Neural cell (in vitro differentiated cells): ENCODE measurements around the gene LY6G6D. TPM values are rescaled to one million over a fixed set of nuclear protein-coding genes. Genes with fewer than 3 reads are reported as not detected.

ENCODE experiments used
- H2AFZ ChIP-seq: fragments of 200-600, 300-800 bp; sonication (generic), shearing (Covaris generic); 2 replicates; pipeline ENCODE4 v1.6.0; 2014; ENCODE audit warnings: low read depth, mild to moderate bottlenecking, antibody characterized with exemption, low read length, moderate library complexity
- H3F3A ChIP-seq: fragments of 200-600 bp; shearing (Covaris generic); 2 replicates; pipeline ENCODE4 v1.6.1; 2016; ENCODE audit warnings: mild to moderate bottlenecking, moderate library complexity, mixed read lengths, antibody characterized with exemption, low read length; ENCODE audit not compliant: insufficient read depth, poor library complexity, severe bottlenecking
- H3K27ac ChIP-seq: fragments of 200-600, 300-800 bp; sonication (generic), shearing (Covaris generic); 2 replicates; pipeline ENCODE4 v1.5.1; 2014; ENCODE audit warnings: mild to moderate bottlenecking, low read length, moderate library complexity
- H3K27me3 ChIP-seq: fragments of 300-800, 200-600 bp; sonication (generic), shearing (Covaris generic); 2 replicates; pipeline ENCODE4 v1.6.0; 2014; ENCODE audit warnings: mild to moderate bottlenecking, low read depth, low read length, moderate library complexity; ENCODE audit not compliant: insufficient read depth
- H3K36me3 ChIP-seq: fragments of 300-800, 200-600 bp; sonication (generic), shearing (Covaris generic); 2 replicates; pipeline ENCODE4 v1.5.1; 2014; ENCODE audit warnings: mild to moderate bottlenecking, antibody characterized with exemption, low read length, moderate library complexity; ENCODE audit not compliant: insufficient read depth
- H3K4me2 ChIP-seq: fragments of 300-800, 200-600 bp; sonication (generic), shearing (Covaris generic); 2 replicates; pipeline ENCODE4 v1.6.0; 2014; ENCODE audit warnings: mild to moderate bottlenecking, low read length
- H3K4me3 ChIP-seq: fragments of 300-800, 200-600 bp; sonication (generic), shearing (Covaris generic); 2 replicates; pipeline ENCODE4 v1.5.1; 2014; ENCODE audit warnings: mild to moderate bottlenecking, low read length, moderate library complexity
- H3K79me2 ChIP-seq: fragments of 200-600 bp; shearing (Covaris generic); replicated peaks from 2 replicates; pipeline ENCODE4 v1.6.0; 2014; ENCODE audit warnings: mild to moderate bottlenecking, low read length, moderate library complexity; ENCODE audit not compliant: insufficient read depth
- H3K9ac ChIP-seq: fragments of 300-800, 200-600 bp; sonication (generic), shearing (Covaris generic); 2 replicates; pipeline ENCODE4 v1.6.1; 2016; ENCODE audit warnings: mild to moderate bottlenecking, low read length, mixed read lengths
- H3K9me2 ChIP-seq: fragments of 200-600 bp; shearing (Covaris generic); 2 replicates; pipeline ENCODE4 v1.6.1; 2016; ENCODE audit warnings: mild to moderate bottlenecking, low read length, mixed read lengths; ENCODE audit not compliant: insufficient read depth
- H3K9me3 ChIP-seq: fragments of 200-600, 300-800 bp; sonication (generic), shearing (Covaris generic); 2 replicates; pipeline ENCODE4 v1.6.1; 2016; ENCODE audit warnings: mild to moderate bottlenecking, mixed run types, low read length, moderate library complexity, mixed read lengths
- H4K20me1 ChIP-seq: fragments of 200-600 bp; shearing (Covaris generic); 2 replicates; pipeline ENCODE4 v1.6.1; 2016; ENCODE audit warnings: mild to moderate bottlenecking, mixed run types; ENCODE audit not compliant: insufficient read depth
- EP300 ChIP-seq: fragments of 450-650 bp; conservative IDR thresholded peaks from 2 replicates; pipeline ENCODE4 v1.6.1; 2014; ENCODE audit warnings: antibody characterized with exemption, mild to moderate bottlenecking, moderate library complexity; ENCODE audit not compliant: poor library complexity, severe bottlenecking
- EZH2 ChIP-seq: fragments of 200-600, 300-800 bp; shearing (Covaris generic), sonication (generic); IDR thresholded peaks from 2 replicates; pipeline ENCODE4 v1.6.1; 2014; ENCODE audit warnings: antibody characterized with exemption, low read length, borderline replicate concordance, mild to moderate bottlenecking; ENCODE audit not compliant: insufficient read depth, poor library complexity, severe bottlenecking
- MXI1 ChIP-seq: fragments of 450-650 bp; conservative IDR thresholded peaks from 2 replicates; pipeline ENCODE4 v1.6.1; 2014; ENCODE audit warnings: antibody characterized with exemption, mild to moderate bottlenecking; ENCODE audit not compliant: poor library complexity, severe bottlenecking
- POLR2AphosphoS5 ChIP-seq: IDR thresholded peaks from 2 replicates; pipeline ENCODE4 v1.6.1; 2012
- RAD21 ChIP-seq: fragments of 450-650 bp; conservative IDR thresholded peaks from 2 replicates; pipeline ENCODE4 v1.6.1; 2014; ENCODE audit warnings: antibody characterized with exemption, mild to moderate bottlenecking, moderate library complexity
- SMC3 ChIP-seq: fragments of 450-650 bp; conservative IDR thresholded peaks from 2 replicates; pipeline ENCODE4 v1.6.1; 2014; ENCODE audit warnings: antibody characterized with exemption, mild to moderate bottlenecking, moderate library complexity; ENCODE audit not compliant: poor library complexity
- TAF1 ChIP-seq: IDR thresholded peaks from 2 replicates; pipeline ENCODE4 v1.6.1; 2012; ENCODE audit warnings: low read depth
- polyA plus RNA-seq: library from polyadenylated mRNA; depleted of rRNA; stranded (reverse); fragments of >200 nt; gene quantifications from 2 replicates; pipeline ENCODE4 v1.2.3, GENCODE V29; 2014
- TF ChIP-seq, protein P1 (sequence below): IDR thresholded peaks from 2 replicates; pipeline ENCODE4 v1.6.1; 2012; ENCODE audit warnings: borderline replicate concordance
- TF ChIP-seq, protein P2 (sequence below): fragments of 450-650 bp; IDR thresholded peaks from 2 replicates; pipeline ENCODE4 v1.5.1; 2014; ENCODE audit warnings: antibody characterized with exemption, mild to moderate bottlenecking, moderate library complexity; ENCODE audit not compliant: poor library complexity, severe bottlenecking

The LY6G6D gene
- polyA plus RNA-seq, 1 donor from 2014 or later = not detected

DNA sequence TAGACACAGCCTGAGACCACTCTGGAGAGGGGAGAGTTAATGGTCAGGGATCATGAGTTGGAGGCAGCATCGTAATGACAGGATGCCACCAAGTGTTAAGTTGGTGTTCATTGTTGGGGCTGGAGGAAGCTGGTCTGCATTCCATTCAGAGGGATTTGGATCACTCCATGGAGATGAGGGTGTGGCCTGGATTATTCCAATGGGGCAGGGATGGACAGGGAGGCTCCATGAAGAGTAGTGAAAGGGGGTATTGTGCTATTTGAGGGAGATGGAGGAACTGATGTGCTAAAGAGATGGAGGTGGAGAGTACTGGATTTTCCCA, 48.4 kb downstream of the LY6G6D start:
- Histone ChIP-seq H3K9me3 (no peaks in the 10 kb centered on the region), H4K20me1 (no peaks in the 10 kb centered on the region), H3F3A (no peaks in the 10 kb centered on the region), H2AFZ (no peak overlapping the region), H3K27me3 (no peaks in the 10 kb centered on the region), H3K4me3 (no peak overlapping the region), H3K9ac (no peak overlapping the region), H3K79me2 (no peaks in the 10 kb centered on the region), H3K9me2 (no peaks in the 10 kb centered on the region), H3K27ac (no peak overlapping the region), H3K4me2 (no peak overlapping the region), H3K36me3 (no peaks in the 10 kb centered on the region)
- TF ChIP-seq, protein P1, sequence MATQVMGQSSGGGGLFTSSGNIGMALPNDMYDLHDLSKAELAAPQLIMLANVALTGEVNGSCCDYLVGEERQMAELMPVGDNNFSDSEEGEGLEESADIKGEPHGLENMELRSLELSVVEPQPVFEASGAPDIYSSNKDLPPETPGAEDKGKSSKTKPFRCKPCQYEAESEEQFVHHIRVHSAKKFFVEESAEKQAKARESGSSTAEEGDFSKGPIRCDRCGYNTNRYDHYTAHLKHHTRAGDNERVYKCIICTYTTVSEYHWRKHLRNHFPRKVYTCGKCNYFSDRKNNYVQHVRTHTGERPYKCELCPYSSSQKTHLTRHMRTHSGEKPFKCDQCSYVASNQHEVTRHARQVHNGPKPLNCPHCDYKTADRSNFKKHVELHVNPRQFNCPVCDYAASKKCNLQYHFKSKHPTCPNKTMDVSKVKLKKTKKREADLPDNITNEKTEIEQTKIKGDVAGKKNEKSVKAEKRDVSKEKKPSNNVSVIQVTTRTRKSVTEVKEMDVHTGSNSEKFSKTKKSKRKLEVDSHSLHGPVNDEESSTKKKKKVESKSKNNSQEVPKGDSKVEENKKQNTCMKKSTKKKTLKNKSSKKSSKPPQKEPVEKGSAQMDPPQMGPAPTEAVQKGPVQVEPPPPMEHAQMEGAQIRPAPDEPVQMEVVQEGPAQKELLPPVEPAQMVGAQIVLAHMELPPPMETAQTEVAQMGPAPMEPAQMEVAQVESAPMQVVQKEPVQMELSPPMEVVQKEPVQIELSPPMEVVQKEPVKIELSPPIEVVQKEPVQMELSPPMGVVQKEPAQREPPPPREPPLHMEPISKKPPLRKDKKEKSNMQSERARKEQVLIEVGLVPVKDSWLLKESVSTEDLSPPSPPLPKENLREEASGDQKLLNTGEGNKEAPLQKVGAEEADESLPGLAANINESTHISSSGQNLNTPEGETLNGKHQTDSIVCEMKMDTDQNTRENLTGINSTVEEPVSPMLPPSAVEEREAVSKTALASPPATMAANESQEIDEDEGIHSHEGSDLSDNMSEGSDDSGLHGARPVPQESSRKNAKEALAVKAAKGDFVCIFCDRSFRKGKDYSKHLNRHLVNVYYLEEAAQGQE = no peak
- TF ChIP-seq SMC3 (no peak), POLR2AphosphoS5 (no peak), MXI1 (no peak), EZH2 (no peak), RAD21 (no peak), TAF1 (no peak), EP300 (no peak)
- TF ChIP-seq, protein P2, sequence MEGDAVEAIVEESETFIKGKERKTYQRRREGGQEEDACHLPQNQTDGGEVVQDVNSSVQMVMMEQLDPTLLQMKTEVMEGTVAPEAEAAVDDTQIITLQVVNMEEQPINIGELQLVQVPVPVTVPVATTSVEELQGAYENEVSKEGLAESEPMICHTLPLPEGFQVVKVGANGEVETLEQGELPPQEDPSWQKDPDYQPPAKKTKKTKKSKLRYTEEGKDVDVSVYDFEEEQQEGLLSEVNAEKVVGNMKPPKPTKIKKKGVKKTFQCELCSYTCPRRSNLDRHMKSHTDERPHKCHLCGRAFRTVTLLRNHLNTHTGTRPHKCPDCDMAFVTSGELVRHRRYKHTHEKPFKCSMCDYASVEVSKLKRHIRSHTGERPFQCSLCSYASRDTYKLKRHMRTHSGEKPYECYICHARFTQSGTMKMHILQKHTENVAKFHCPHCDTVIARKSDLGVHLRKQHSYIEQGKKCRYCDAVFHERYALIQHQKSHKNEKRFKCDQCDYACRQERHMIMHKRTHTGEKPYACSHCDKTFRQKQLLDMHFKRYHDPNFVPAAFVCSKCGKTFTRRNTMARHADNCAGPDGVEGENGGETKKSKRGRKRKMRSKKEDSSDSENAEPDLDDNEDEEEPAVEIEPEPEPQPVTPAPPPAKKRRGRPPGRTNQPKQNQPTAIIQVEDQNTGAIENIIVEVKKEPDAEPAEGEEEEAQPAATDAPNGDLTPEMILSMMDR = no peak

DNA sequence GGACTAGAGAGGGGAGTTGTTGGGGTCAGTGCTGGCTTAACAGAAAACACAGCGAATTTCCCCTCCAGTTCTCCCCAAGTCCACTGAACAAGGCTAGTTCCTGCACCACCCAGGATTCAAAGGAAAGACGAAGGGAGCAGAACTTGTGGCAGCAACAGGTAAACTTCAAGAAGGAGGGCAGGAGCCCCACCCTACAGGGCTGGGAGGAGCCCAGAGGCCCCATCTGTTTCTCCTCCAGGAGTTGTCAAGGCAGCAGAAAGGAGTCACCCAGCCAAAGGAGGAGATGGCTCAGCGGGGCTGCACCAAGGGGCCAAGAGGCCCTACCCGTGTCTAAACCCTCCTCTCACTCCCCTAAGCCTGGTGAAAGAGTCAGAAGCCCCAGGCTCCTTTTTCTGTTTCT, 49.0 kb downstream of the LY6G6D start:
- H2AFZ ChIP-seq = no peak overlapping the region
- TF ChIP-seq, protein P1 = no peak
- TF ChIP-seq EP300 (no peak), POLR2AphosphoS5 (no peak), EZH2 (no peak), RAD21 (no peak), SMC3 (no peak), MXI1 (no peak), TAF1 (no peak)
- TF ChIP-seq, protein P2 = no peak
- no peaks in the 10 kb centered on the region for H3K9me2 ChIP-seq
- H4K20me1 ChIP-seq = no peaks in the 10 kb centered on the region
- no peak overlapping the region for H3K9ac ChIP-seq
- no peak overlapping the region for H3K4me3 ChIP-seq
- H3K79me2 ChIP-seq = no peaks in the 10 kb centered on the region
- no peaks in the 10 kb centered on the region for H3K9me3 ChIP-seq
- H3F3A ChIP-seq = no peaks in the 10 kb centered on the region
- H3K27me3 ChIP-seq = no peaks in the 10 kb centered on the region
- no peaks in the 10 kb centered on the region for H3K36me3 ChIP-seq
- H3K4me2 ChIP-seq = no peak overlapping the region
- no peak overlapping the region for H3K27ac ChIP-seq
